ENCODE measurements around the gene ARHGAP26.

- TF ChIP-seq POLR2A (IDR thresholded peaks at IDR 0.05): no peak
- TF ChIP-seq, protein P1, sequence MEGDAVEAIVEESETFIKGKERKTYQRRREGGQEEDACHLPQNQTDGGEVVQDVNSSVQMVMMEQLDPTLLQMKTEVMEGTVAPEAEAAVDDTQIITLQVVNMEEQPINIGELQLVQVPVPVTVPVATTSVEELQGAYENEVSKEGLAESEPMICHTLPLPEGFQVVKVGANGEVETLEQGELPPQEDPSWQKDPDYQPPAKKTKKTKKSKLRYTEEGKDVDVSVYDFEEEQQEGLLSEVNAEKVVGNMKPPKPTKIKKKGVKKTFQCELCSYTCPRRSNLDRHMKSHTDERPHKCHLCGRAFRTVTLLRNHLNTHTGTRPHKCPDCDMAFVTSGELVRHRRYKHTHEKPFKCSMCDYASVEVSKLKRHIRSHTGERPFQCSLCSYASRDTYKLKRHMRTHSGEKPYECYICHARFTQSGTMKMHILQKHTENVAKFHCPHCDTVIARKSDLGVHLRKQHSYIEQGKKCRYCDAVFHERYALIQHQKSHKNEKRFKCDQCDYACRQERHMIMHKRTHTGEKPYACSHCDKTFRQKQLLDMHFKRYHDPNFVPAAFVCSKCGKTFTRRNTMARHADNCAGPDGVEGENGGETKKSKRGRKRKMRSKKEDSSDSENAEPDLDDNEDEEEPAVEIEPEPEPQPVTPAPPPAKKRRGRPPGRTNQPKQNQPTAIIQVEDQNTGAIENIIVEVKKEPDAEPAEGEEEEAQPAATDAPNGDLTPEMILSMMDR (IDR thresholded peaks at IDR 0.05): no peak
Measured at GRCh38 chr5:143225511-143225910, 455.3 kb downstream of the ARHGAP26 start.
